ENCODE measurements around the gene LRRC4C.

Gene LRRC4C

DNA sequence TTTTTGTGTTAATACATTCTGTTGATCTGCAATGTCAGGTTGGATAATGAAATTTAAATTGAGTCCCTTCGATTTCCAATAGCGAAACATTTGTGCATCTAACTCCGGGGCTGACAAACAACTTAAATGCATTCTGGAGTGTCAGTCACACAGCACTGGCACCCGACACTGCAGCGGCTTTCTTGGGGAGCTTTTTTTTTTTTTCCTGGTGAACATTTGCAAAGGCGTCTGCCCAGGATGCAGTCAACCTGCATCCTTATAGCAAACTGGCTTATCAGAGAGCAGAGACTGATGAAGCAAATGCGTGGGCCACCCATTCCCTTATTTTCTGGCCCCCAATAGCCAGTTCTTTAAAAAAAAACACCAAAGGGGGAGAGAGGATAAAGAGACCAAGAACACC lies 1167.7 kb downstream of the LRRC4C start:
- H3K4me3 ChIP-seq = no peak overlapping the region

DNA sequence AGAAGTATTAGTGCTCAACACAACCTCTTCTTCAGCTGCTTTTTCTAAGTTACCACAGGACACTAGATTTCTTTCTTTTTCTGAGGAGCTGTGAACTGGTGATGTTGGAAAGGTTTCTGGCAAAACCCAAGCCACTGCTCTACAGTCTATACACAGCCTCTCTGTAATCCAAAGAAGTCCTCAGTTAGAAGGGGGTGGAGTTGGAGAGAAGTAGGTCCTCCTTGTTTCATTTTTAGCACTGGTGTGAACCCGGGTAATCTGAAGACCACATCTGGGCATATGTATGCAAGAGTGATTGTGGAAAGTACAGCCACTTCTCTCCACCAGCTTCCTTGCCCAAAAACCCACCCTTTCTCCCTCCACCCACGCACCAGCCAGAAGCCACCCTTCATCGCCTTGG lies 1168.1 kb downstream of the LRRC4C start:
- Histone ChIP-seq H3K9me3 (no peaks in the 10 kb centered on the region), H3K27ac (no peak overlapping the region), H3K4me1 (peaks cover 0 to 20% (median 8%) of the 10 kb centered on the region in 4 donors), H3K4me3 (no peak overlapping the region), H3K36me3 (no peaks in the 10 kb centered on the region), H3K27me3 (peaks cover 0 to 3% of the 10 kb centered on the region in 2 donors)
- DNase-seq = no peak
- TF ChIP-seq, protein P1, sequence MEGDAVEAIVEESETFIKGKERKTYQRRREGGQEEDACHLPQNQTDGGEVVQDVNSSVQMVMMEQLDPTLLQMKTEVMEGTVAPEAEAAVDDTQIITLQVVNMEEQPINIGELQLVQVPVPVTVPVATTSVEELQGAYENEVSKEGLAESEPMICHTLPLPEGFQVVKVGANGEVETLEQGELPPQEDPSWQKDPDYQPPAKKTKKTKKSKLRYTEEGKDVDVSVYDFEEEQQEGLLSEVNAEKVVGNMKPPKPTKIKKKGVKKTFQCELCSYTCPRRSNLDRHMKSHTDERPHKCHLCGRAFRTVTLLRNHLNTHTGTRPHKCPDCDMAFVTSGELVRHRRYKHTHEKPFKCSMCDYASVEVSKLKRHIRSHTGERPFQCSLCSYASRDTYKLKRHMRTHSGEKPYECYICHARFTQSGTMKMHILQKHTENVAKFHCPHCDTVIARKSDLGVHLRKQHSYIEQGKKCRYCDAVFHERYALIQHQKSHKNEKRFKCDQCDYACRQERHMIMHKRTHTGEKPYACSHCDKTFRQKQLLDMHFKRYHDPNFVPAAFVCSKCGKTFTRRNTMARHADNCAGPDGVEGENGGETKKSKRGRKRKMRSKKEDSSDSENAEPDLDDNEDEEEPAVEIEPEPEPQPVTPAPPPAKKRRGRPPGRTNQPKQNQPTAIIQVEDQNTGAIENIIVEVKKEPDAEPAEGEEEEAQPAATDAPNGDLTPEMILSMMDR (IDR thresholded peaks at IDR 0.05) = no peak
- intact Hi-C loops (cut with DNase I; ENCODE audit: low total_unique reads) = no loop called here

More for the DNA sequence above, 1167.7 kb downstream of the LRRC4C start:
- intact Hi-C loops (cut with DNase I; ENCODE audit: low total_unique reads) = no loop called here
- Histone ChIP-seq H3K4me1 (peaks cover 0 to 20% (median 8%) of the 10 kb centered on the region in 4 donors), H3K27ac (no peak overlapping the region), H3K9me3 (no peaks in the 10 kb centered on the region), H3K27me3 (peaks cover 0 to 3% of the 10 kb centered on the region in 2 donors), H3K36me3 (no peaks in the 10 kb centered on the region)
- DNase-seq = no peak
- TF ChIP-seq, protein P1 (IDR thresholded peaks at IDR 0.05) = no peak

DNA sequence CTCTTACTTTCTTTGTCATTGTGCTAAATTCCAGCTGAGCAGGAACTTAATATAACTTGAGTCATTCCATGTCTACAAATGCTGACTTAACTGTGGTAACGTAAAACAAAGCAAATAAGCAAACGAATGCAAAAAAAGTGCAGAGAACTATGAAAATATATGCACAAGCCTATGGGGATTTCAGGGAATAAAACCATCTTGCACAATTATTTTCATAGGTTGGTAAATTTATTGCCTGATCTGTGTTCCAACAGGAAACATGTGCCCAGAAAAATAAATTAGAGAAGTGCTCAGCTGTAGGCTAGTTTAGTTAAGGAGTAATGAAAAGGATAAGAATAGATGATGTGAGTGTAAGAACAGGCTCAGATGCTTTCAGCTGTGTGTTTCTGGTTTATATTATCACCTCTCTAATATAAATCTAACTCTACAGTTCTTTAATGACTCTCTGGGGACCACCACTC lies 1169.3 kb downstream of the LRRC4C start:
- Histone ChIP-seq H3K27me3 (peaks cover 0 to 3% of the 10 kb centered on the region in 2 donors), H3K4me3 (no peak overlapping the region), H3K27ac (no peak overlapping the region), H3K9me3 (no peaks in the 10 kb centered on the region), H3K4me1 (peaks cover 0 to 20% (median 8%) of the 10 kb centered on the region in 4 donors), H3K36me3 (no peaks in the 10 kb centered on the region)
- TF ChIP-seq, protein P1 (IDR thresholded peaks at IDR 0.05) = no peak
- no peak for DNase-seq
- intact Hi-C loops (cut with DNase I; ENCODE audit: low total_unique reads) = no loop called here

DNA sequence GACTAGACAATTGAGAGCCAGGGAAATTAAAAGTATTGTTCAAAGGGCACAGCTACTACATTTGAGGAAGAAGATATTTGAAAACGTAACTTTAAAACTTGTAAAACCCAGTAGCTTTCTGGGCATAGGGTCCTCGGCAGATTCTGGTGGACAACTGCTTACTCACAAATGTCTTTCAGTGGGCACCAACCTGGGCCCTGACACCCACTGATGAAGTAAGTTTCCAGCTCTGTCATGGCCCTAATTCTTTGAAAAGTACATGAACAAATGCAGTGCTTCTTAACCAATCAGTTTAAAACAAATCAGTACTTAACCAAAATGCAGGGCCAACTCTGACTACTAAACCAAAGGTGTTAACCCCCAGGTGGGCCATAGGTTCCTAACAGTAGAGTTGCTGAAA lies 1170.1 kb downstream of the LRRC4C start:
- Histone ChIP-seq H3K9me3 (no peaks in the 10 kb centered on the region), H3K4me1 (peaks cover 0 to 20% (median 8%) of the 10 kb centered on the region in 4 donors), H3K36me3 (no peaks in the 10 kb centered on the region), H3K27ac (no peak overlapping the region), H3K27me3 (peaks cover 0 to 3% of the 10 kb centered on the region in 2 donors), H3K4me3 (no peak overlapping the region)
- intact Hi-C loops (cut with DNase I; ENCODE audit: low total_unique reads) = no loop called here
- TF ChIP-seq, protein P1 (IDR thresholded peaks at IDR 0.05) = no peak
- DNase-seq = no peak

DNA sequence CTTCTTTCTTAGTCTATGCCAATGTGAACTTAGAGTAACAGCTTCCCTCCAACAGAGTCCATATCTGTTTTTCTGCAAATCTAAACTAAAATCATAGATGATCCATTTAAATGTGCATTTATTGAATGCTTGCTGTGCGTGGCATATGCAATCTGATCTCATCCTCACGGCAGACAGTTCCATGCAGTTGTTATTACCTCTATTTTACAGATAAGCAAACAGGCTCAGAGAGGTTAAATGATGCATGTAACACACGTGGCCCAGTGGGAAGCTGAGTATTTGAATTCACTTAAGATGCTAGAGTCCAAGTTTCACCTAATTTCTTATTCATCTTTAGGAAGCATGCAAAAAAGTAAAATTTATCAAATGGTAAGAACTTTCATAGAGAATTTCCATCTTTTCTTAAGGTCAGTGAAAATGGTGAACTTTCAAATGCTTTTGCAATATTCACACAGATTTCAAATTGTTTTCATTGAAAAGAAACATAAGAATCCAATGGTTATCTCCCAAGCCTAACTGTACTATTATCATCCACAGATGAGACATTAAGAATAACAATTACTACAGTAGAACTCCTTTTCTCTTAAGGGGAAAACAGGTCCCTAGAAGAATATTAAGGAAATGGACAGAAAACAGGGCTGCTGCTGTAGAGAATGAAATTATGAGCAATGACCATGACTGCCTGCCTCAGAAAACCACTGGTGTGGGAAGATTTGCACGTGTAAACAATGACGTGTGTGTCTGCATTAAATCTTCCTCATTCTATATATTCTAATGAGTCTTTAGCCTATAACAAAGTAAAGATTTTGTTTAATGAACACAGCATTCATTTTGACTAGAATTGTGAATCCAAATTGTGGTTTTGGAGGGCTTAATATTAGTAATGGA lies 1171.3 kb downstream of the LRRC4C start:
- intact Hi-C loops (cut with DNase I; ENCODE audit: low total_unique reads) = no loop called here
- TF ChIP-seq, protein P1 (IDR thresholded peaks at IDR 0.05) = no peak
- Histone ChIP-seq H3K9me3 (no peaks in the 10 kb centered on the region), H3K27me3 (peaks cover 0 to 3% of the 10 kb centered on the region in 2 donors), H3K4me3 (no peak overlapping the region), H3K4me1 (peaks cover 0 to 18% (median 5%) of the 10 kb centered on the region in 4 donors), H3K36me3 (no peaks in the 10 kb centered on the region), H3K27ac (no peak overlapping the region)
- DNase-seq = no peak

Measured in tibial artery (tissue), 4 donors.